HL-60 (cell line): ENCODE data around the gene DDB1.

Experiments used
- TF ChIP-seq, protein P1 (sequence below): IDR thresholded peaks from 2 replicates; pipeline ENCODE4 v1.6.1; 2012; ENCODE audit warnings: low read depth; ENCODE audit not compliant: insufficient replicate concordance
- TF ChIP-seq, protein P2 (sequence below): IDR thresholded peaks from one replicate; pipeline ENCODE4 v1.5.1; 2011; ENCODE audit warnings: low read length, control low read depth, inconsistent platforms; ENCODE audit not compliant: insufficient read depth

DNA sequence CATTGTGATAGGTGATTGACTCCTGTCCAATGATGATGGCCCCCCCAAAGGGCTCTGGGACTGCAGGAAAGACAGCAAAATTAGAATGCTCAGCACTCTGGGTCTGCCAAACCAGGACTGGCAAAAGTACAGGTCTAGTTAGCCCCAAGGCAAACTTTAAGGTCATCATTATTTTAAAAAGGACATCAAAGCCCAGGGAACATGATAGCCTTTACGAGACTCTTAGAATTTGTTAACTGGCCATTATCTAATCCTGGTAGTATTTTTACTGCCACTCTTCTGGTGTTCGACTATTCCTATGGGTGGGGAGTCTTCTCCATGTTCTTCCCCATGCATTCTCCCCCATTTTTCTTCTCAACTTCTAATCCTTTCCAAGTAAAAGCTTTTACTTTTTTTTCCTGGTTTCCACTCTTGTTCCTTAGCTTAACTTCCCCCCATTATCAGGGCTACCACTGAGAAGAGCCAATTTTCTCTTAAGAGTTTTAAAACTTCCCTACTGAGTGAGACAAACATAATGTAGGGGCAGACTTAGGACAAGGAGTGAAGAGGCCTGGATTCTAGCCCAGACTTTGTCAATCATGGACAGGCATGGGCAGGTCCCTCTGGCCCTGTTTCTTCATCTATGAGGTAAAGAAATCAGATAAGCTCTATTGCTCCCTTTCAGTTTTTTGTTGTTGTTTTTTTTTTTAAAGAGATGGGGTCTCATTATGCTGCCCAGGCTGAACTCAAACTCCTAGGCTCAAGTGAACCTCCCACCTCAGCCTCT lies 7.1 kb downstream of the DDB1 start:
- TF ChIP-seq, protein P1, sequence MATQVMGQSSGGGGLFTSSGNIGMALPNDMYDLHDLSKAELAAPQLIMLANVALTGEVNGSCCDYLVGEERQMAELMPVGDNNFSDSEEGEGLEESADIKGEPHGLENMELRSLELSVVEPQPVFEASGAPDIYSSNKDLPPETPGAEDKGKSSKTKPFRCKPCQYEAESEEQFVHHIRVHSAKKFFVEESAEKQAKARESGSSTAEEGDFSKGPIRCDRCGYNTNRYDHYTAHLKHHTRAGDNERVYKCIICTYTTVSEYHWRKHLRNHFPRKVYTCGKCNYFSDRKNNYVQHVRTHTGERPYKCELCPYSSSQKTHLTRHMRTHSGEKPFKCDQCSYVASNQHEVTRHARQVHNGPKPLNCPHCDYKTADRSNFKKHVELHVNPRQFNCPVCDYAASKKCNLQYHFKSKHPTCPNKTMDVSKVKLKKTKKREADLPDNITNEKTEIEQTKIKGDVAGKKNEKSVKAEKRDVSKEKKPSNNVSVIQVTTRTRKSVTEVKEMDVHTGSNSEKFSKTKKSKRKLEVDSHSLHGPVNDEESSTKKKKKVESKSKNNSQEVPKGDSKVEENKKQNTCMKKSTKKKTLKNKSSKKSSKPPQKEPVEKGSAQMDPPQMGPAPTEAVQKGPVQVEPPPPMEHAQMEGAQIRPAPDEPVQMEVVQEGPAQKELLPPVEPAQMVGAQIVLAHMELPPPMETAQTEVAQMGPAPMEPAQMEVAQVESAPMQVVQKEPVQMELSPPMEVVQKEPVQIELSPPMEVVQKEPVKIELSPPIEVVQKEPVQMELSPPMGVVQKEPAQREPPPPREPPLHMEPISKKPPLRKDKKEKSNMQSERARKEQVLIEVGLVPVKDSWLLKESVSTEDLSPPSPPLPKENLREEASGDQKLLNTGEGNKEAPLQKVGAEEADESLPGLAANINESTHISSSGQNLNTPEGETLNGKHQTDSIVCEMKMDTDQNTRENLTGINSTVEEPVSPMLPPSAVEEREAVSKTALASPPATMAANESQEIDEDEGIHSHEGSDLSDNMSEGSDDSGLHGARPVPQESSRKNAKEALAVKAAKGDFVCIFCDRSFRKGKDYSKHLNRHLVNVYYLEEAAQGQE, result no peak
- TF ChIP-seq, protein P2, sequence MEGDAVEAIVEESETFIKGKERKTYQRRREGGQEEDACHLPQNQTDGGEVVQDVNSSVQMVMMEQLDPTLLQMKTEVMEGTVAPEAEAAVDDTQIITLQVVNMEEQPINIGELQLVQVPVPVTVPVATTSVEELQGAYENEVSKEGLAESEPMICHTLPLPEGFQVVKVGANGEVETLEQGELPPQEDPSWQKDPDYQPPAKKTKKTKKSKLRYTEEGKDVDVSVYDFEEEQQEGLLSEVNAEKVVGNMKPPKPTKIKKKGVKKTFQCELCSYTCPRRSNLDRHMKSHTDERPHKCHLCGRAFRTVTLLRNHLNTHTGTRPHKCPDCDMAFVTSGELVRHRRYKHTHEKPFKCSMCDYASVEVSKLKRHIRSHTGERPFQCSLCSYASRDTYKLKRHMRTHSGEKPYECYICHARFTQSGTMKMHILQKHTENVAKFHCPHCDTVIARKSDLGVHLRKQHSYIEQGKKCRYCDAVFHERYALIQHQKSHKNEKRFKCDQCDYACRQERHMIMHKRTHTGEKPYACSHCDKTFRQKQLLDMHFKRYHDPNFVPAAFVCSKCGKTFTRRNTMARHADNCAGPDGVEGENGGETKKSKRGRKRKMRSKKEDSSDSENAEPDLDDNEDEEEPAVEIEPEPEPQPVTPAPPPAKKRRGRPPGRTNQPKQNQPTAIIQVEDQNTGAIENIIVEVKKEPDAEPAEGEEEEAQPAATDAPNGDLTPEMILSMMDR, result no peak
